Liver (tissue), 3 donors: ENCODE data around the gene CRY1.

Source experiments
- CTCF ChIP-seq: fragments of 150-350 bp; IDR thresholded peaks from 2 replicates; pipeline ENCODE4 v1.5.1; 2017; ENCODE audit warnings: improper control_type of control experiment, low read depth, low read length; ENCODE audit not compliant: missing input control
- JUND ChIP-seq, 2 donors: IDR thresholded peaks; 2 replicates each; pipeline ENCODE4 v1.6.1; 2016; ENCODE audit warnings: antibody characterized with exemption in 2 of 2
- TF ChIP-seq, protein P1 (sequence below): IDR thresholded peaks from 2 replicates; pipeline ENCODE4 v1.6.1; 2016; ENCODE audit warnings: antibody characterized with exemption
- donor health status: healthy.
- donor health status: healthy.

- TF ChIP-seq CTCF (no peak), JUND (IDR thresholded peaks at IDR 0.05) (no peak)
- TF ChIP-seq, protein P1, sequence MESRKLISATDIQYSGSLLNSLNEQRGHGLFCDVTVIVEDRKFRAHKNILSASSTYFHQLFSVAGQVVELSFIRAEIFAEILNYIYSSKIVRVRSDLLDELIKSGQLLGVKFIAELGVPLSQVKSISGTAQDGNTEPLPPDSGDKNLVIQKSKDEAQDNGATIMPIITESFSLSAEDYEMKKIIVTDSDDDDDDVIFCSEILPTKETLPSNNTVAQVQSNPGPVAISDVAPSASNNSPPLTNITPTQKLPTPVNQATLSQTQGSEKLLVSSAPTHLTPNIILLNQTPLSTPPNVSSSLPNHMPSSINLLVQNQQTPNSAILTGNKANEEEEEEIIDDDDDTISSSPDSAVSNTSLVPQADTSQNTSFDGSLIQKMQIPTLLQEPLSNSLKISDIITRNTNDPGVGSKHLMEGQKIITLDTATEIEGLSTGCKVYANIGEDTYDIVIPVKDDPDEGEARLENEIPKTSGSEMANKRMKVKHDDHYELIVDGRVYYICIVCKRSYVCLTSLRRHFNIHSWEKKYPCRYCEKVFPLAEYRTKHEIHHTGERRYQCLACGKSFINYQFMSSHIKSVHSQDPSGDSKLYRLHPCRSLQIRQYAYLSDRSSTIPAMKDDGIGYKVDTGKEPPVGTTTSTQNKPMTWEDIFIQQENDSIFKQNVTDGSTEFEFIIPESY, result no peak
Measured at GRCh38 chr12:107108995-107109508, 15.7 kb upstream of the CRY1 start.
